ENCODE data around the gene BEST4. TPM values are rescaled to one million over a fixed set of nuclear protein-coding genes. Genes with fewer than 3 reads are reported as not detected.

BEST4 gene
- total and polyA plus RNA-seq, 2 of the 13 experiments (the other 11 are each of a cell fraction or from before 2014, with no cell fraction given), result 0.77 to 1.4 TPM

GRCh38 chr1:44784094-44785028, 3.6 kb downstream of the BEST4 start (continued):
- TF ChIP-seq STAT6 (CRISPR knock-in tag; IDR thresholded peaks at IDR 0.05; ENCODE audit: borderline replicate concordance), result no peak
- peak; percentile 62 for TF ChIP-seq JUND (CRISPR knock-in tag; IDR thresholded peaks at IDR 0.05)
- 0 out of 2 replicates have a peak, but pooled peaks have one; percentile 53 for TF ChIP-seq ZNF550 (CRISPR knock-in tag; IDR thresholded peaks at IDR 0.05; ENCODE audit: borderline replicate concordance)
- no peak for TF ChIP-seq NFATC3 (CRISPR knock-in tag; IDR thresholded peaks at IDR 0.05)
- TF ChIP-seq EZH2 (conservative IDR thresholded peaks at IDR 0.05; ENCODE audit: low read depth, low read length), result no peak
- 0 out of 2 replicates have a peak, but pooled peaks have one; percentile 67 for TF ChIP-seq ZNF747 (CRISPR knock-in tag; IDR thresholded peaks at IDR 0.05; ENCODE audit: borderline replicate concordance)
- peak; percentile 45 for TF ChIP-seq ZMYM4 (CRISPR knock-in tag; IDR thresholded peaks at IDR 0.05)
- no peak; the same call in 1 of the 2 replicates for TF ChIP-seq GMEB2 (CRISPR knock-in tag; IDR thresholded peaks at IDR 0.05; ENCODE audit: low read depth)
- no peak for TF ChIP-seq XBP1 (CRISPR knock-in tag; IDR thresholded peaks at IDR 0.05)
- TF ChIP-seq MAZ (IDR thresholded peaks at IDR 0.05; ENCODE audit: borderline replicate concordance, low read depth, low read length), result no peak
- TF ChIP-seq MAZ (CRISPR knock-in tag; IDR thresholded peaks at IDR 0.05; ENCODE audit: low read depth), result peak; percentile 63
- TF ChIP-seq CHD4 (IDR thresholded peaks at IDR 0.05; ENCODE audit: borderline replicate concordance, low read length), result no peak
- no peak for TF ChIP-seq HMGA1 (CRISPR knock-in tag; conservative IDR thresholded peaks at IDR 0.05)
- TF ChIP-seq PHF5A (CRISPR knock-in tag; IDR thresholded peaks at IDR 0.05; ENCODE audit: low read depth, unreplicated experiment), result no peak
- TF ChIP-seq ZHX2 (IDR thresholded peaks at IDR 0.05; ENCODE audit: low read depth), result no peak
- TF ChIP-seq ZHX2 (CRISPR knock-in tag; IDR thresholded peaks at IDR 0.05; ENCODE audit: borderline replicate concordance), result no peak
- TF ChIP-seq THAP7 (CRISPR knock-in tag; IDR thresholded peaks at IDR 0.05), result no peak
- TF ChIP-seq FOSL1 (CRISPR knock-in tag; IDR thresholded peaks at IDR 0.05; ENCODE audit: borderline replicate concordance), result no peak

Measured in HepG2 (cell line).